Measurements from ENCODE around the gene INAFM2.

Gene INAFM2

GRCh38 chr15:40340740-40341400 lies 17.4 kb downstream of the INAFM2 start, which contains the start of gene CCDC9B:
CCDC9B (minus strand) TSS chr15:40340939; CDS start chr15:40340819, 120 bp downstream.
- no peak for TF ChIP-seq CTCF (conservative IDR thresholded peaks at IDR 0.05; ENCODE audit: control insufficient read depth, insufficient read depth, low read depth, low read length)
- peak; percentile 76 for DNase-seq (ENCODE audit: low read depth)
- peak within 1 kb of the TSS; percentile 35 for H3K4me3 ChIP-seq (ENCODE audit: control insufficient read depth, low read depth, low read length)

- DNase-seq (ENCODE audit: low read depth): peak; percentile 41
- TF ChIP-seq CTCF (conservative IDR thresholded peaks at IDR 0.05; ENCODE audit: control insufficient read depth, insufficient read depth, low read depth, low read length): no peak
- H3K4me3 ChIP-seq (ENCODE audit: control insufficient read depth, low read depth, low read length): no peak overlapping the region
Observed at GRCh38 chr15:40342416-40343320, 19.2 kb downstream of the INAFM2 start.

GRCh38 chr15:40343512-40343911 lies 20.0 kb downstream of the INAFM2 start:
- DNase-seq (ENCODE audit: low read depth): peak; percentile 83
- H3K4me3 ChIP-seq (ENCODE audit: control insufficient read depth, low read depth, low read length): no peak overlapping the region
- TF ChIP-seq CTCF (conservative IDR thresholded peaks at IDR 0.05; ENCODE audit: control insufficient read depth, insufficient read depth, low read depth, low read length): no peak

GRCh38 chr15:40344217-40344616 lies 20.7 kb downstream of the INAFM2 start:
- DNase-seq (ENCODE audit: low read depth): peak; percentile 39
- TF ChIP-seq CTCF (conservative IDR thresholded peaks at IDR 0.05; ENCODE audit: control insufficient read depth, insufficient read depth, low read depth, low read length): no peak
- no peak overlapping the region for H3K4me3 ChIP-seq (ENCODE audit: control insufficient read depth, low read depth, low read length)

GRCh38 chr15:40344631-40345120 lies 21.2 kb downstream of the INAFM2 start:
- no peak overlapping the region for H3K4me3 ChIP-seq (ENCODE audit: control insufficient read depth, low read depth, low read length)
- peak; percentile 84 for TF ChIP-seq CTCF (conservative IDR thresholded peaks at IDR 0.05; ENCODE audit: control insufficient read depth, insufficient read depth, low read depth, low read length)
- DNase-seq (ENCODE audit: low read depth): peak; percentile 63

- no peak for DNase-seq (ENCODE audit: low read depth)
- no peak overlapping the region for H3K4me3 ChIP-seq (ENCODE audit: control insufficient read depth, low read depth, low read length)
- no peak for TF ChIP-seq CTCF (conservative IDR thresholded peaks at IDR 0.05; ENCODE audit: control insufficient read depth, insufficient read depth, low read depth, low read length)
Observed at GRCh38 chr15:40345225-40345866, 21.9 kb downstream of the INAFM2 start.
